Right kidney (tissue), 1 donor: ENCODE data around the gene CHCHD6.
A peak's percentile ranks its signal among the peaks of the same experiment; 100 is the strongest.

Source experiments
- DNase-seq: peaks from one replicate; pipeline ENCODE4 v3.0.0-alpha.2; 2016

The CHCHD6 gene

GRCh38 chr3:126980266-126980811, 276.3 kb downstream of the CHCHD6 start:
- DNase-seq: no peak

DNA sequence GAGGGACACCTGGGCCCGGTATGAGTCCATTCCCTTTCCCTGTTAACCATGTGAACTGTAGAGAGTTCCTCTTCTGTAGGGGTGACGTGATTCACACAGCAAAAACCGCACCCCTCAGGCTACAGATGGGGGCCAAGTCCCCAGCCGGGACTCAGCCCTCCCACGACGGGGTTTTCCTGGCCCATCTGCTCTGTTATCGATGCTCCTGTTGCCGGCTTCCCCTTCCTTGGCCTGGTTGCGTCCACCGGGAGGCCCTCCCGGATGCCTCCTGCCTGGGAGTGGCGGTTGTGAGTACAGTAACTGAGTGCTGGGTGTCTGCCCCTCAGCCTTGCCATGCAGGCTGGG, 278.1 kb downstream of the CHCHD6 start:
- DNase-seq: no peak

GRCh38 chr3:126982471-126983175, 278.6 kb downstream of the CHCHD6 start, which contains the start of gene PLXNA1:
TSS of gene PLXNA1 (plus strand) at chr3:126983115. CDS start at chr3:126988594, 5,479 bp downstream.
- DNase-seq: peak; percentile 91

- DNase-seq: no peak
Measured at GRCh38 chr3:126983276-126983652, 279.2 kb downstream of the CHCHD6 start.

- DNase-seq: peak; percentile 80
Measured at GRCh38 chr3:126983653-126984390, 279.8 kb downstream of the CHCHD6 start.

DNA sequence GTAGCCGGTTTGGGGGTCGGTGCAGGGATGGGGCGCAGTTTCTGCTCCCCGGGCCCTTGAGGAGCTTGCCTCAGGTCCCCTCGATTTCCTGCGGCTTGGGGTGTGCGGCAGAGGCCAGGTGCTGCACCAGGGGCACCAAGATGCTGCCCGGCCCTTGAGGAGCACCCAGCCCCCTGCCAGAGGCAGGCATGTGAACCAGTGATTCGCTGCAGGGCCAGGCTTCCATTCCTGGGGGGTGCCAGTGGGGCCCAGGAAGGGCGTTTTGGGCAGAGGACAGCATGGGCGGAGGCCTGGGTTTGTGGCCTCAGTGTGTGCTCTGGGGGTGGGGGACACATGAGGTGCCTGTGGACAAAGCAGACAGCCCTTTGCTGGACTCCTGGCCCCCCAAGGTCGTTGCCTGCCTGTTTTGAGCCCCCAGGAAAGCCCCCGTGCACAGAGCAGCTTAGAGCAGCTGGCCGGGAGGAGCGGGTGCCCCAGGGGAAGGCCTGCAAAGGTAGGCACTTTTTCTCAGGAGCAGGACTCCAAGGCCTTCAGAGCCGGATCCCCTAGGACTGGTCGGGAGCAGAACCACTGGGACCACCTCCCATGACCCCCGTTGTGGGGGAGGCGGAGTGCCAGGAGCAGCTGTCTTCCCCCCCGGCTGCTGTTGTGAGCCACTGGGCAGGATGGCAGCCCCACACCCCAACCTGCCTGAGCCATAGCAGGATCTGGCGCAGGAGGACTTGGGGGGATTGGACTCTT, 280.5 kb downstream of the CHCHD6 start:
- DNase-seq: peak; percentile 20

- DNase-seq: peak; percentile 22
Measured at GRCh38 chr3:126985132-126985985, 281.3 kb downstream of the CHCHD6 start.

GRCh38 chr3:126986001-126986400, 282.0 kb downstream of the CHCHD6 start:
- DNase-seq: no peak

- no peak for DNase-seq
Measured at GRCh38 chr3:126987129-126987528, 283.1 kb downstream of the CHCHD6 start.

- DNase-seq: no peak
Measured at GRCh38 chr3:126987596-126987995, 283.6 kb downstream of the CHCHD6 start.

- no peak for DNase-seq
Measured at GRCh38 chr3:126988451-126989021, 284.5 kb downstream of the CHCHD6 start.

DNA sequence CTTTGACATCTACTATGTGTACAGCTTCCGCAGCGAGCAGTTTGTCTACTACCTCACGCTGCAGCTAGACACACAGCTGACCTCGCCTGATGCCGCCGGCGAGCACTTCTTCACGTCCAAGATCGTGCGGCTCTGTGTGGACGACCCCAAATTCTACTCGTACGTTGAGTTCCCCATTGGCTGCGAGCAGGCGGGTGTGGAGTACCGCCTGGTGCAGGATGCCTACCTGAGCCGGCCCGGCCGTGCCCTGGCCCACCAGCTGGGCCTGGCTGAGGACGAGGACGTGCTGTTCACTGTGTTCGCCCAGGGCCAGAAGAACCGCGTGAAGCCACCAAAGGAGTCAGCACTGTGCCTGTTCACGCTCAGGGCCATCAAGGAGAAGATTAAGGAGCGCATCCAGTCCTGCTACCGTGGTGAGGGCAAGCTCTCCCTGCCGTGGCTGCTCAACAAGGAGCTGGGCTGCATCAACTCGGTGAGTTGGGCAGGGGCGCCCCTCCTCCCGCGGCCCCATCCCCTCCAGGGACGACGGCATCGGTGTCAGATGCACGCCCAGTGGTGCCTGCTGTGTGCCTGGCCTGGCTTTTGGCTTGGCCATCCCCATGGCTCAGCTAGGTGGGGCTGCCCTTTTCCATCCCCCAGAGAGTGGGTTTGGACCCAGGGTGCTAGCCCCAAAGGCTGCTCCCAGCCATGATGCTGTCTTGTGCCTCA, 285.4 kb downstream of the CHCHD6 start:
- DNase-seq: no peak

GRCh38 chr3:126990024-126990700, 286.1 kb downstream of the CHCHD6 start:
- no peak for DNase-seq

DNA sequence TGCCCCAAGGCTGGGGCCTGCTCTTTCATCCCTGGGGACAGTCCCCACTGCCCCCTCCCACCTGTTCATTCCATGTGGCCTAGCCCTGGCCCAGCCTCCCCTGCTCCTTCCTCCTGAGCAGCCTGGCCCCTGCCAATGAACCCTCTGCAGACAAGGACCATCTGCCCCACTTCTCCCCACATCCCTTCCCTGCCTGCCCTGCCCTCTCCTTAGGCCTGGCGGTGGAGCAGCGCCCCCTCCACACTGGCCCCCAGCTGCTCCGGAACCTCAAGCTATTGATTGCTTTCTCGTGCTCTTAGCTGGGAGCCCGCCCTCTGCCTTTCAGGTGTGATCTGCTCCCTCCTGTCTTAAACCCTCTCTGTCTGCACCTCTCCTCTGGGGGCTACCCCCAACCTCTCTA, 286.9 kb downstream of the CHCHD6 start:
- no peak for DNase-seq

DNA sequence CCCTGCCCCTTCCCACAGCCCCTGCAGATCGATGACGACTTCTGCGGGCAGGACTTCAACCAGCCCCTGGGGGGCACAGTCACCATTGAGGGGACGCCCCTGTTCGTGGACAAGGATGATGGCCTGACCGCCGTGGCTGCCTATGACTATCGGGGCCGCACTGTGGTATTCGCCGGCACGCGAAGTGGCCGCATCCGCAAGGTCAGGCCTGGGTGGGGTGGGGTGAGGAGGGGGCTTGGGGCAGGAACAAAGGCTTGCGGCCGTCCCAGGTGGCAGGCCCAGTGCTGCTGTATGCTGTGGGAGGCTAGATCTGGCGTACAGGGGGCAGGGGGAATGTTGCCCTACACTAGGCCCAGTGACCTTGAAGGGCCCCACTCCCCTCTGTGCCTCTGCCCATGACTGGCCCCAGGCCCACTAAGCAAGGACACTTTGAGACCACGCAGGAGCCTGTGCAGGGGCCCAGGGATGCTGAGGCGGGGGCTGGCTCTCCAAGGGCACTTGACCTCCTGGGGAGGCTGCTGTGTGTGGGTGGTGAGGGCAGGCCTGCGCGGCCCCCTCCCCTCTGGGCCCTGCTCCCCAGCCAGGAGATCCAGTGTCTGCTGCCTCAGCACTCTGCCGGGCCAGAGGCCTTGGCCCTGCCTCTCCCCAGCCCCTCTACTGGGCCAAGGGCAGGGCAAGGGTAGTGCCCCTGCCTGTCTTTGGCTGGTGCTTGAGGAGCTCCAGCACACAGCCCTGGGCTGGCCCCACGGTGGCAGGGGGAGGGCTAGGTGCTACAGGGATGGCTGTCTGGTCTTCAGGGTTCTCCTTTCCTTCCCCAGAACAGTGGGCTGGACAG, 287.5 kb downstream of the CHCHD6 start:
- no peak for DNase-seq

- no peak for DNase-seq
Measured at GRCh38 chr3:126992216-126992615, 288.2 kb downstream of the CHCHD6 start.

- no peak for DNase-seq
Measured at GRCh38 chr3:126992776-126993175, 288.7 kb downstream of the CHCHD6 start.

DNA sequence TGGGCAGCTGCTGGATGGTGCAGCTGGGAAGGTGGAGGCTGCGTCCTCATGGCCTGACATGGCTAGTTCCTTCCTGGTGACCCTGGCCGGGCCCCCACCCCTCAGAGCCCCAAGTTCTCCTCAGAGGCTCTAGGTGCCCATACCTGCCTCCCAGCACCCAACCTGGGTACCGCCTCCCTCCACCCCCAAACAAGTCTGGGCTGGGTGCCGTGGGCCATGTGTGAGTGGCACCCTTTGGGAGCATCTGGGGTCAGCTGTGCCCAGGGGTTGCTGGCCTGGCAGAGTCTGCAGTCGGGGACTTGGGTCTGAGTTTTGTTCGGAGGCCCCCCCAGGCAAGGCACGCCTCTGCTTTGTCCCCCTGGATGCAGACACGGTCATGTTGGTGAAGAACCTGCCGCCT, 289.4 kb downstream of the CHCHD6 start:
- no peak for DNase-seq

GRCh38 chr3:126994661-126995245, 290.7 kb downstream of the CHCHD6 start:
- no peak for DNase-seq
